Lower leg skin (tissue), 3 donors: ENCODE results near the gene PIF1.

Experiments used
- POLR2A ChIP-seq, 2 donors: fragments of 450-650 bp; IDR thresholded peaks; one replicate each; pipeline ENCODE4 v1.6.1; 2016 to 2017; ENCODE audit warnings: antibody characterized with exemption in 2 of 2, mild to moderate bottlenecking in 1 of 2, moderate library complexity in 1 of 2
- TF ChIP-seq, protein P1 (sequence below), 3 donors: fragments of 450-650 bp; IDR thresholded peaks; one replicate each; pipeline ENCODE4 v1.5.1; 2016; ENCODE audit warnings: antibody characterized with exemption in 3 of 3, mild to moderate bottlenecking in 3 of 3, moderate library complexity in 2 of 3

DNA sequence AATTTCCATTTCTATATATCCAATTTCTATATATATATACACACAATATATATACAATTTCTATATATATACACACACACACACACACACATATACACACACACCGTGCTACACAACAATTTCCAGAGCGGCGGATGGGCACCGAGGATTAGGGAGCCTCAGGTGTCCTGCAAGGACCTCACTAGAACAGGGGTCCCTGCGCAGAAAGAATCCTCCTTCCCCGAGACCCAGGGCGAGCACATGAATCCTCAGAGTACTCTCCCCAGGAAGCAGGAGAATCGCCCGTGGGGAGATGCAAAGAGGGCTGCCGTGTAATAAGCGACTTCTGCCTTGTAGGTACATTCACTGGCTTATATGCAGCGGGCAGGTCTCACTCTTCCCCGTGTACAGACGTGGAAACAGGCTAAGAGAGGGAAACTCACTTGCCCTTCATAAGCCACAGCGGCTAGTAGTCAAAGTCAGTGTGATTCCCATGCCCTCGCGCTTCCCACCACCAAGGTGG lies 467 bp downstream of the PIF1 start:
- no peak for TF ChIP-seq POLR2A (IDR thresholded peaks at IDR 0.05)
- TF ChIP-seq, protein P1, sequence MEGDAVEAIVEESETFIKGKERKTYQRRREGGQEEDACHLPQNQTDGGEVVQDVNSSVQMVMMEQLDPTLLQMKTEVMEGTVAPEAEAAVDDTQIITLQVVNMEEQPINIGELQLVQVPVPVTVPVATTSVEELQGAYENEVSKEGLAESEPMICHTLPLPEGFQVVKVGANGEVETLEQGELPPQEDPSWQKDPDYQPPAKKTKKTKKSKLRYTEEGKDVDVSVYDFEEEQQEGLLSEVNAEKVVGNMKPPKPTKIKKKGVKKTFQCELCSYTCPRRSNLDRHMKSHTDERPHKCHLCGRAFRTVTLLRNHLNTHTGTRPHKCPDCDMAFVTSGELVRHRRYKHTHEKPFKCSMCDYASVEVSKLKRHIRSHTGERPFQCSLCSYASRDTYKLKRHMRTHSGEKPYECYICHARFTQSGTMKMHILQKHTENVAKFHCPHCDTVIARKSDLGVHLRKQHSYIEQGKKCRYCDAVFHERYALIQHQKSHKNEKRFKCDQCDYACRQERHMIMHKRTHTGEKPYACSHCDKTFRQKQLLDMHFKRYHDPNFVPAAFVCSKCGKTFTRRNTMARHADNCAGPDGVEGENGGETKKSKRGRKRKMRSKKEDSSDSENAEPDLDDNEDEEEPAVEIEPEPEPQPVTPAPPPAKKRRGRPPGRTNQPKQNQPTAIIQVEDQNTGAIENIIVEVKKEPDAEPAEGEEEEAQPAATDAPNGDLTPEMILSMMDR (IDR thresholded peaks at IDR 0.05), result no peak
